HG03521 (cell line): ENCODE results near the gene ZNF266.
A peak's percentile ranks its signal among the peaks of the same experiment; 100 is the strongest.

ENCODE experiments used
- ATAC-seq: cut with Tn5 transposase; IDR thresholded peaks from one replicate; pipeline ENCODE4 v1.9.1; 2021; ENCODE audit warnings: mild to moderate bottlenecking, moderate library complexity; ENCODE audit not compliant: unreplicated experiment

The ZNF266 gene

GRCh38 chr19:9435279-9436268, at the start of gene ZNF266:
ZNF266 (minus strand) TSS chr19:9435573; CDS start chr19:9420089, 15,484 bp downstream.
- ATAC-seq = peak; percentile 88

- no peak for ATAC-seq
Observed at GRCh38 chr19:9485140-9485539, 49.8 kb upstream of the ZNF266 start.

GRCh38 chr19:9474975-9475374, 39.6 kb upstream of the ZNF266 start:
- ATAC-seq = no peak

GRCh38 chr19:9467161-9467560, 31.8 kb upstream of the ZNF266 start:
- no peak for ATAC-seq

GRCh38 chr19:9461938-9462337, 26.6 kb upstream of the ZNF266 start:
- ATAC-seq = no peak

GRCh38 chr19:9456018-9456689, 20.8 kb upstream of the ZNF266 start:
- no peak for ATAC-seq

- ATAC-seq = no peak
Observed at GRCh38 chr19:9453953-9454352, 18.6 kb upstream of the ZNF266 start.

- ATAC-seq = no peak
Observed at GRCh38 chr19:9445037-9445436, 9.7 kb upstream of the ZNF266 start.

- ATAC-seq = no peak
Observed at GRCh38 chr19:9436358-9436757, 985 bp upstream of the ZNF266 start.

- no peak for ATAC-seq
Observed at GRCh38 chr19:9431475-9431874, 3.9 kb downstream of the ZNF266 start.

- no peak for ATAC-seq
Observed at GRCh38 chr19:9430444-9430843, 4.9 kb downstream of the ZNF266 start.

GRCh38 chr19:9427941-9428340, 7.4 kb downstream of the ZNF266 start:
- no peak for ATAC-seq

- ATAC-seq = no peak
Observed at GRCh38 chr19:9413240-9413954, 22.0 kb downstream of the ZNF266 start.

GRCh38 chr19:9407827-9408226, 27.5 kb downstream of the ZNF266 start:
- ATAC-seq = no peak

GRCh38 chr19:9406798-9407352, 28.5 kb downstream of the ZNF266 start:
- no peak for ATAC-seq

GRCh38 chr19:9381361-9381785, 54.0 kb downstream of the ZNF266 start:
- no peak for ATAC-seq

GRCh38 chr19:9370738-9371619, 64.4 kb downstream of the ZNF266 start:
- no peak for ATAC-seq

GRCh38 chr19:9362905-9363304, 72.5 kb downstream of the ZNF266 start, which contains the start of gene ZNF177:
ZNF177 (plus strand) TSS chr19:9363013; CDS start chr19:9378312, 15,299 bp downstream.
- no peak for ATAC-seq
